GM12864 (cell line): ENCODE results near the gene NUB1.

Source experiments
- DNase-seq: peaks from one replicate; pipeline ENCODE4 v3.0.0-alpha.2; 2011; ENCODE audit warnings: low read depth
- H3K4me3 ChIP-seq: 2 replicates; pipeline ENCODE4 v1.5.1; 2011; ENCODE audit warnings: mild to moderate bottlenecking, low read depth, low read length, control low read depth
- TF ChIP-seq, protein P1 (sequence below): IDR thresholded peaks from 2 replicates; pipeline ENCODE4 v1.5.1; 2011; ENCODE audit warnings: low read depth, mild to moderate bottlenecking, moderate library complexity, low read length, control low read depth, inconsistent platforms; ENCODE audit errors: missing control alignments

Gene NUB1

DNA sequence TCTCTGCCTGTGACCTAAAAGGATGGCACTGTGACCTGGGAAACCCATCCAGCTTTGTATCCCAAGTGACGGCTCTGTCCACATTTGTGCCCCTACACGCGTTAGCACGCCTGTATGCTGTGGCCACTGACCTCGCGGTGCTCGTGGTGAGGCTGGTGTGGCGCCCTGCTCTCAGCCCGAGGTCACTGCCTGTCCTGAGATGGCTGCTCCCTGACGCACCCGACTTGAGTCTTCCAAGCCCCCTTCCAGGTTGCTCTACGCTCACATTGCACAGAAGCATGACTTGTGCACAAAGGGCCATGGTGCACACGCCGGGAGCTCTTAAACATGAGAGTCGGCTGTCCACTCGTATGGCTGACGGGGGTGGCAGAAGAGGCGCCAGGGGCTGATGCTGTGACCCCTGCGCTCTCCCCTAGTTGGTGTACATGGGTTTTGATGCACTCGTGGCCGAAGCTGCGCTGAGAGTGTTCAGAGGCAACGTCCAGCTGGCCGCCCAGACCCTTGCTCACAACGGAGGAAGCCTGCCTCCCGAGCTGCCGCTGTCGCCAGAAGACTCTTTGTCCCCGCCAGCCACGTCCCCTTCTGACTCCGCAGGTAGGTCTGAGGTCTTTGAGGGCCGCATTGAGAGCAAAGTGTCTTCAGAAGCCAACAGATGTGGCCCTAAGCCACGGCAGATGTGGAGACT is 34.7 kb downstream of the NUB1 start:
- DNase-seq = no peak
- TF ChIP-seq, protein P1, sequence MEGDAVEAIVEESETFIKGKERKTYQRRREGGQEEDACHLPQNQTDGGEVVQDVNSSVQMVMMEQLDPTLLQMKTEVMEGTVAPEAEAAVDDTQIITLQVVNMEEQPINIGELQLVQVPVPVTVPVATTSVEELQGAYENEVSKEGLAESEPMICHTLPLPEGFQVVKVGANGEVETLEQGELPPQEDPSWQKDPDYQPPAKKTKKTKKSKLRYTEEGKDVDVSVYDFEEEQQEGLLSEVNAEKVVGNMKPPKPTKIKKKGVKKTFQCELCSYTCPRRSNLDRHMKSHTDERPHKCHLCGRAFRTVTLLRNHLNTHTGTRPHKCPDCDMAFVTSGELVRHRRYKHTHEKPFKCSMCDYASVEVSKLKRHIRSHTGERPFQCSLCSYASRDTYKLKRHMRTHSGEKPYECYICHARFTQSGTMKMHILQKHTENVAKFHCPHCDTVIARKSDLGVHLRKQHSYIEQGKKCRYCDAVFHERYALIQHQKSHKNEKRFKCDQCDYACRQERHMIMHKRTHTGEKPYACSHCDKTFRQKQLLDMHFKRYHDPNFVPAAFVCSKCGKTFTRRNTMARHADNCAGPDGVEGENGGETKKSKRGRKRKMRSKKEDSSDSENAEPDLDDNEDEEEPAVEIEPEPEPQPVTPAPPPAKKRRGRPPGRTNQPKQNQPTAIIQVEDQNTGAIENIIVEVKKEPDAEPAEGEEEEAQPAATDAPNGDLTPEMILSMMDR = no peak
- no peak overlapping the region for H3K4me3 ChIP-seq

DNA sequence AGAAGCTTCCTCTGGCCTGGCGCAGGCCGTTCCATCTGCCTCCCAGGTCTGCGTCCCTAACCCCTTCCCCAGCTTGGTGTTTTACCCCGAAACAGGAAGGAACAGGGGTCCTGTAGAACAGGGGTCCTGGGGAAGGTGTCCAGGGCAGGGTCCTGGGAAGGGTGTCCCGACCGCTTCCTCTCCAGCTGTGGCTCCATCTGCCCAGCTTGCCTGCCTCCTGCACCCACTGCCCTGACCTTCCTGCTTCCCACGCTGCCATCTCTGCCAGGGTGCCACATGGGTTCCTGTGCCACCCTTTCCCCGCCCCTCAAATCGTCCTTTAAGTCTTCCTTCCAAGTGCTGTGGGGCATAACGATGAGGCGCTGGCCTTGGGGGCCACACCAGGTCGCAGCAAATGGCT is 35.8 kb downstream of the NUB1 start:
- no peak overlapping the region for H3K4me3 ChIP-seq
- TF ChIP-seq, protein P1 = no peak
- no peak for DNase-seq

DNA sequence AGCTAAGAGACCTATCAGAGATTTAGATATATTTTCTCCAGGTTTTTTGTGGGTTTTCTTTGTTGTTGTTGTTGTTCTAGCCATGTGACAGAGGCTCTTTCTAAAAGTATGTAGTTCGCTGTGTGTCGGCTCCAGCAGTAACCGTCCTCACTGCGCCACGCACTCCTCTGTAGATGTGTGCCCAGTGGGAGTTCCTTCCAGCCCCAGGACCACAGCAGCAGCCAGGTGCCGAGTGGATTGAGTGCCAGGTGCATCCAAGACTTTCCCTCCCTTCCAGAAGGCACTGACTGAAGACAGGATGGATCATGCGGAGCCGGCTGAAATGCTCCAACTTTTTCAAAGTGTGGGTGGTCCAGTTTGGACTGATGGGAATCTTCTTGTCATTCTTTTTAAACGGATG is 36.4 kb downstream of the NUB1 start:
- no peak overlapping the region for H3K4me3 ChIP-seq
- DNase-seq = no peak
- TF ChIP-seq, protein P1 = no peak

DNA sequence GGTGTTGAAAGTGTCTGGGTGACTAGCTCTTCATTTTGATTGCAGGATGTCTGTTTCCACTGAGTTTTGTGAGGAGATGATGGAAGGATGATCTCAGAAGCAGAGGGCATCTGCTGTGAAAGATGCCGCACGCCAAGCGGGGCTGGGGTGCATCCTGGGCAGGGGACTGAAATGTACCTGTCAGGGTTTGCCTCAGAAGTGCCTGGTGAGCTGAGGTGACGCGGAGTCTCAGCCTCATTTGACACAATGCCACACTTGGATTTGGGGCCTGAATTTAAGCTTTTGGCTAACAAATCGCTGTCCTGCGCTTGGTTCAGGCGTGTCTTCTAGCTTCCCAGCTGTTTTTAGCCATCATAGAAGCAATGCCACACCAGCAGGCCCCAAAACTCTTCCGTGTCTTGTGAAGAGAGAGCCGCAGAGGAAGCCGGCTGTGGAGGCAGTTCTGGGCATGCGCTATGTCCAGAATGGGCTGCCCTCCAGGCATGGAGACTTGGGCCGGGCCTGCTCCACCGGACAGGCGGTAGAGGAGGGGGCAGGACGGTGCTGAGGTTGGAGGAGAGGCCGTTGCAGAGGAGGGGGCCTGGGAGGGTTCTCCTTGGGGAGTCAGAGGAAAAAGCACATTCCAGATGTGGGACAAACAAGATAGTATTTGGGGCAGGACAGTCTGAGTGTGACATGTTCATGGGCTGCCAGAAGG is 37.0 kb downstream of the NUB1 start:
- DNase-seq = no peak
- TF ChIP-seq, protein P1 = no peak
- H3K4me3 ChIP-seq = no peak overlapping the region

DNA sequence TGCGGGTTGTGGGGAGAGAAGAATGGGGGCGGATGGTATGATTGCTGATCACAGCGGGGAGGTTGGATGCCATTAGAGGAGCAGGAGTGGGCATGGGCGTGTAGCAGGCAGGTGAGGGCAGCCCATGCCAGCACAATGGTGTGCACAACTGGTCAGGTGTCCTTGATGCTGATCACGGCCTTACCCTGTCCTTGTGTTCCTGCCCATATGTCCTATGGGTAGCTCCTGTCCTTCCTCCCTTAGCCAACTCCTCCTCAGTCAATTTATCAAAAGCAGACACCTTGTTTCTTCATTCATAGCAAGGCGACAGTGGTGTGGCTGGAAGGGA is 37.5 kb downstream of the NUB1 start:
- TF ChIP-seq, protein P1 = no peak
- DNase-seq = no peak
- no peak overlapping the region for H3K4me3 ChIP-seq

DNA sequence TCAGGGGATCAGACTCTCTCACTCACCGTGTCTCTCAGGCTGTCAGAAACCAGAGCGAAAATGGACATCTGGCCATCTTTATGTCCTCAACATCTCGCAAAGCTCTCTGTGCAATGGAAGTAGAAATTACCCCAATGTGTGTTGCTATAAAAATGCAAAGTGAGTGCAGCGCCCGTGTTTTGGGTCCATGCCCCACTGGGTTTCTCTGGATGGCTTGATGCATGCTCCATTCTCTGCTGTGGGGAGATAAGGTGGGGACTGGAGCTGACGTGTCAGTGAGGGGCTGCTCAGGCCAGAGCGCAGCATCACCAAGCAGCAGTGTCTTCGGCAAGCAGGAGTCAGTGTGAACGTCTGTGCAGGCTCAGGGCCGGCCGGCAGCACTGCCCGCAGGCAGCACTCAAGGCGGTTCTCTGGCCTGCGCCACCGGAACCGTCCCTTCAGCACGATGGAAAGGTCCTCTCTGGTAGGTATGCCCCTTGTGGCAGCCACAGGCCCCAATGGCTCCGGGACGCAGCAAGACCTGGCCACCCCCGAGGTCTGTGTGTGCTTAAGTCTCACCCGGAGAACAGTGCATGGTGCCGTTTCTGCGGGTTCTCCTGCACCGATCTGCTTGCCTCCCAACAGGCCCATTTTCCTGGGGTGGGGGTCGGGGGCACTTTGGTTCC is 38.1 kb downstream of the NUB1 start:
- TF ChIP-seq, protein P1 = no peak
- DNase-seq = no peak
- H3K4me3 ChIP-seq = no peak overlapping the region
